ENCODE data around the gene SORBS1.

SORBS1 gene

DNA sequence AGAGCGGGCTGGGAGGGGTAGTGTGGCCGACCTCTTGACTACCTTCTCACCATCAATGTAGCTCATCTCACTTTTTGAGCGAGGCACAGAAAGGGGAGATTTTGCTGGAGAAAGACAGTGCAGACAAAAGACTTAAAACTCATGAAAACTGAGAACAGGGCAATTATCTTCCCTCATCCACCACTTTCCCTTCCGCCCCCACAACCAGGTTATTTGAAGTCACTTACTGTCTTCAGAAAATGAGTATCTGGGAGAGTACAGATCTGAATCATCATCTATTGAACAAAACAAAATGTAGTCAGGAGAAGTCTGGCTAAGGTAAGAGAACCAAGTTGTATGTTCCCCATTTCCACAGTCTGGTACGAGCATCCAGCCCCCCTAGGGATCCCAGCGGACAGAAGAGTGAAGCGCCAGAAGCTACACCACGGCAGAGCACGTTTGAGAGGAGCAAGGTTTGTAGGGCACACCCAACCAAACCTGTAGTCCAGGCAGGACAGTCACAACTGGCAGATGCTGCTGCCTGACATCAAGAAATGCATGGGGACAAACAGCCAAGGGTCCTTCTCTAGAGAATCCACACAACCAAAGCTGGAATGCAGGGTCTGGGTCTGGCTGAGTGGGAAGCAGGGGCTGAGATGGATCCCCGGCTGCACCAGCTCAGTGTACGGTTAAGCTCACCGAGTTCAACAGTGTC, 177.0 kb downstream of the SORBS1 start:
- Histone ChIP-seq H3K27ac (ENCODE audit: low read depth, low read length, severe bottlenecking) (no peak overlapping the region), H3K36me3 (ENCODE audit: control insufficient read depth, insufficient read depth, low read length) (peaks cover 11% of the 10 kb centered on the region), H3K9me3 (ENCODE audit: control insufficient read depth, low read length) (no peaks in the 10 kb centered on the region), H3K4me3 (ENCODE audit: extremely low read depth, insufficient read depth, low read length, poor library complexity, severe bottlenecking) (no peak overlapping the region), H3K4me1 (ENCODE audit: control insufficient read depth, insufficient read depth, low read length, poor library complexity, severe bottlenecking) (no peaks in the 10 kb centered on the region)
- 90 to 95% methylated on average over 5 to 7 of the region's 12 CpGs for WGBS, 2 experiments (ENCODE audit: insufficient coverage in 2 of 2)

DNA sequence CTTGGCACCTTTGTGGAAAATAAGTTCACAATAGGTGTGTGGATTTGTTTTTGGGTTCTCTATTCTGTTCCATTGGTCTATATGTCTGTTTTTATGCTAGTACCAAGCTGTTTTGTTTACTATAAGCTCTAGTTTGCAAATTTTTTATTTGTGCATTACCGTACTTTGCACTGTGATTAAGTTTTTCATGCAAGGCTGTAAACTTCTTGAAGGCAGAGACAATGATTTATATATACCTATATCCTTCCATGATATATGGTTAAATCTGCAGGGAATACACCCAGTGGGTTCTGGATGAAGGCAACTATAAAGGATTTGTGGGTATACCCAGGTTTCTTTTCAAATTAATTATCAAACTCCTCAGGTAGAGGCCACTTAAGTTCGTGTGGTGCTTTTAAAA, 178.6 kb downstream of the SORBS1 start:
- peaks cover 11% of the 10 kb centered on the region for H3K36me3 ChIP-seq (ENCODE audit: control insufficient read depth, insufficient read depth, low read length)
- 63% methylated on average over 1 of the region's 2 CpGs; no CpG with 5 or more reads in 1 of the 2 experiments for WGBS, 2 experiments (ENCODE audit: insufficient coverage in 2 of 2)
- H3K4me3 ChIP-seq (ENCODE audit: extremely low read depth, insufficient read depth, low read length, poor library complexity, severe bottlenecking), result no peak overlapping the region
- H3K4me1 ChIP-seq (ENCODE audit: control insufficient read depth, insufficient read depth, low read length, poor library complexity, severe bottlenecking), result no peaks in the 10 kb centered on the region
- no peak overlapping the region for H3K27ac ChIP-seq (ENCODE audit: low read depth, low read length, severe bottlenecking)
- no peaks in the 10 kb centered on the region for H3K9me3 ChIP-seq (ENCODE audit: control insufficient read depth, low read length)

GRCh38 chr10:95382174-95382573, 179.0 kb downstream of the SORBS1 start:
- H3K4me3 ChIP-seq (ENCODE audit: extremely low read depth, insufficient read depth, low read length, poor library complexity, severe bottlenecking), result no peak overlapping the region
- H3K4me1 ChIP-seq (ENCODE audit: control insufficient read depth, insufficient read depth, low read length, poor library complexity, severe bottlenecking), result no peaks in the 10 kb centered on the region
- peaks cover 11% of the 10 kb centered on the region for H3K36me3 ChIP-seq (ENCODE audit: control insufficient read depth, insufficient read depth, low read length)

GRCh38 chr10:95377950-95378349, 183.2 kb downstream of the SORBS1 start:
- Histone ChIP-seq H3K36me3 (ENCODE audit: control insufficient read depth, insufficient read depth, low read length) (peaks cover 11% of the 10 kb centered on the region), H3K4me3 (ENCODE audit: extremely low read depth, insufficient read depth, low read length, poor library complexity, severe bottlenecking) (no peak overlapping the region), H3K9me3 (ENCODE audit: control insufficient read depth, low read length) (no peaks in the 10 kb centered on the region), H3K4me1 (ENCODE audit: control insufficient read depth, insufficient read depth, low read length, poor library complexity, severe bottlenecking) (no peaks in the 10 kb centered on the region), H3K27ac (ENCODE audit: low read depth, low read length, severe bottlenecking) (no peak overlapping the region)
- WGBS, 2 experiments (ENCODE audit: insufficient coverage in 2 of 2), result 88% methylated on average over 2 of the region's 2 CpGs; no CpG with 5 or more reads in 1 of the 2 experiments

More at GRCh38 chr10:95382174-95382573, 179.0 kb downstream of the SORBS1 start:
- H3K27ac ChIP-seq (ENCODE audit: low read depth, low read length, severe bottlenecking), result no peak overlapping the region
- H3K9me3 ChIP-seq (ENCODE audit: control insufficient read depth, low read length), result no peaks in the 10 kb centered on the region

DNA sequence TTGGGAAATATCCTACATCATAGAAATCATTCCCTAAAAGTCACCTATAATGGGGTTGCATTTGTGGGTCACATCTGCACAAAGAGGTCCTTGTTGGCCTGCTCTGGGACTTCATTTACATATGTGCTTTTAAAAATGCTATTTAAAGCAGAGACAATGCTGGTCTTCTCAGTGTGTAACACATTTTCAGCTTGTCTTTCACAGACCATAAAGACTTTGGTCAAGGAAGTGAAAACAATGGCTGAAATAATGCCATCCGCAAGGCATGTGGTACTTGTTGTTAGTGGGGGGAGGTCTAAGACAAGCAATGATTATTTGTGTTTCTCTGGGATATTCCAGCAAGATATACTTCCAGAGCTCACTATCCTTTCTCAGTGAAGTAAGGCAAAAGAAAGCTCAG, 185.8 kb downstream of the SORBS1 start:
- Histone ChIP-seq H3K4me1 (ENCODE audit: control insufficient read depth, insufficient read depth, low read length, poor library complexity, severe bottlenecking) (no peaks in the 10 kb centered on the region), H3K27ac (ENCODE audit: low read depth, low read length, severe bottlenecking) (no peak overlapping the region), H3K4me3 (ENCODE audit: extremely low read depth, insufficient read depth, low read length, poor library complexity, severe bottlenecking) (no peak overlapping the region), H3K9me3 (ENCODE audit: control insufficient read depth, low read length) (no peaks in the 10 kb centered on the region), H3K36me3 (ENCODE audit: control insufficient read depth, insufficient read depth, low read length) (peaks cover under 1% of the 10 kb centered on the region)
- WGBS, 2 experiments (ENCODE audit: insufficient coverage in 2 of 2), result 60% methylated on average over 1 of the region's 1 CpG; no CpG with 5 or more reads in 1 of the 2 experiments

- Histone ChIP-seq H3K4me3 (ENCODE audit: extremely low read depth, insufficient read depth, low read length, poor library complexity, severe bottlenecking) (no peak overlapping the region), H3K27ac (ENCODE audit: low read depth, low read length, severe bottlenecking) (no peak overlapping the region), H3K9me3 (ENCODE audit: control insufficient read depth, low read length) (no peaks in the 10 kb centered on the region), H3K36me3 (ENCODE audit: control insufficient read depth, insufficient read depth, low read length) (no peaks in the 10 kb centered on the region), H3K4me1 (ENCODE audit: control insufficient read depth, insufficient read depth, low read length, poor library complexity, severe bottlenecking) (no peaks in the 10 kb centered on the region)
- WGBS, 2 experiments (ENCODE audit: insufficient coverage in 2 of 2), result 7 to 8% methylated on average over 3 to 5 of the region's 5 CpGs
Measured at GRCh38 chr10:95374597-95375209, 186.5 kb downstream of the SORBS1 start.

GRCh38 chr10:95373660-95374059, 187.5 kb downstream of the SORBS1 start:
- Histone ChIP-seq H3K4me1 (ENCODE audit: control insufficient read depth, insufficient read depth, low read length, poor library complexity, severe bottlenecking) (no peaks in the 10 kb centered on the region), H3K27ac (ENCODE audit: low read depth, low read length, severe bottlenecking) (no peak overlapping the region), H3K36me3 (ENCODE audit: control insufficient read depth, insufficient read depth, low read length) (no peaks in the 10 kb centered on the region), H3K4me3 (ENCODE audit: extremely low read depth, insufficient read depth, low read length, poor library complexity, severe bottlenecking) (no peak overlapping the region), H3K9me3 (ENCODE audit: control insufficient read depth, low read length) (no peaks in the 10 kb centered on the region)

- H3K36me3 ChIP-seq (ENCODE audit: control insufficient read depth, insufficient read depth, low read length), result no peaks in the 10 kb centered on the region
- no peak overlapping the region for H3K4me3 ChIP-seq (ENCODE audit: extremely low read depth, insufficient read depth, low read length, poor library complexity, severe bottlenecking)
- H3K4me1 ChIP-seq (ENCODE audit: control insufficient read depth, insufficient read depth, low read length, poor library complexity, severe bottlenecking), result peaks cover 4% of the 10 kb centered on the region
- H3K9me3 ChIP-seq (ENCODE audit: control insufficient read depth, low read length), result no peaks in the 10 kb centered on the region
- 53% methylated on average over 3 of the region's 6 CpGs; no CpG with 5 or more reads in 1 of the 2 experiments for WGBS, 2 experiments (ENCODE audit: insufficient coverage in 2 of 2)
- no peak overlapping the region for H3K27ac ChIP-seq (ENCODE audit: low read depth, low read length, severe bottlenecking)
Measured at GRCh38 chr10:95364342-95364741, 196.8 kb downstream of the SORBS1 start.

- no peak overlapping the region for H3K27ac ChIP-seq (ENCODE audit: low read depth, low read length, severe bottlenecking)
- no peaks in the 10 kb centered on the region for H3K9me3 ChIP-seq (ENCODE audit: control insufficient read depth, low read length)
- no peaks in the 10 kb centered on the region for H3K36me3 ChIP-seq (ENCODE audit: control insufficient read depth, insufficient read depth, low read length)
- WGBS, 2 experiments (ENCODE audit: insufficient coverage in 2 of 2), result no CpG with 5 or more reads among the region's 2 CpGs
- peaks cover 4% of the 10 kb centered on the region for H3K4me1 ChIP-seq (ENCODE audit: control insufficient read depth, insufficient read depth, low read length, poor library complexity, severe bottlenecking)
- no peak overlapping the region for H3K4me3 ChIP-seq (ENCODE audit: extremely low read depth, insufficient read depth, low read length, poor library complexity, severe bottlenecking)
Measured at GRCh38 chr10:95363303-95363912, 197.8 kb downstream of the SORBS1 start.

DNA sequence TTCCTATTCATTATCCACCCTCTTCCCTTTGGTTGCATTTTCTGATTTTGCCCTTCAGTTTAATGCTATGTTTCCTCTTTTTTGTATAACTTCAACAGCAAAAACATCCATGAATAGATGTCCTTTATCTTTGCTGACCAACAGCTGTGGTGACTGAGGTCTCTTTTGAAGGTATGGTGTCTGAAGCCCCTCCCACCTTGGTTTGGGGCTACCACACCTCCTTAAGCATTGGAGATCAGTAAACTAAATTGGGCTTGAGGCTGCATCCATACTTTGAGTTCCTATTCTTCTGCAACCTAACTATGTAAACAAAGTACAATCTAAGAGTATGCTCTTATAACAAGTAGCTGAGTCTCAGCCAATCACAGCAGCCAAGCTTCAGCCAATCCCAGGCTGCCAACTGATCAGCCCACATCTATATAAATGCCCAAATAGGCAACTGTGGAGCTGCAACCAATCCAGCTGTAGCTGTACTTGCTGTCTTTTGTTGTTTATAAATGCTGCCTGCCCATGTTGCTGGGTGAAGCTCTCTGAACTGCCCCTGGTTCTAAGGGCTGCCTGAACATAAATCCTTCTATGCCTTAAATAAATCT, 201.0 kb downstream of the SORBS1 start:
- H3K4me3 ChIP-seq (ENCODE audit: extremely low read depth, insufficient read depth, low read length, poor library complexity, severe bottlenecking), result no peak overlapping the region
- peaks cover 15% of the 10 kb centered on the region for H3K36me3 ChIP-seq (ENCODE audit: control insufficient read depth, insufficient read depth, low read length)
- H3K9me3 ChIP-seq (ENCODE audit: control insufficient read depth, low read length), result no peaks in the 10 kb centered on the region
- peaks cover 4% of the 10 kb centered on the region for H3K4me1 ChIP-seq (ENCODE audit: control insufficient read depth, insufficient read depth, low read length, poor library complexity, severe bottlenecking)
- H3K27ac ChIP-seq (ENCODE audit: low read depth, low read length, severe bottlenecking), result no peak overlapping the region

DNA sequence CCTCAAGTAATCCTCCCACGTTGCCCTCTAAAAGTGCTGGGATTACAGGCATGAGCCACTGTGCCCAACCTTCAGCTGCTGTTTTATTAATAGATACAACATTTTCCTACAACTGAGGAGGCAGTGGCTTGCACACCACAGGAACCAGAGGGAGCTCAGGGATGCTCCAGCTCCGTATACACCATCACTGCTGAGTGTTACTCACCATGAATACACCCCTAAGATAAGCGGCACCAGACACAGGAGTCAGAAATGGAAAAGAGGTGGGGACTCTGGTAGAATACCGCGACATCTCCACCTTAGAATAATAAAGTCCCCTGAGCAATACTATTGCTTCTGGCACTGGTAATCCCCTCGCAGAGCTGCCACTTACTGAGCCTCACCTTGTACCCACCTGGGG, 201.7 kb downstream of the SORBS1 start:
- WGBS, 2 experiments (ENCODE audit: insufficient coverage in 2 of 2), result 93 to 100% methylated on average over 4 to 5 of the region's 6 CpGs
- Histone ChIP-seq H3K27ac (ENCODE audit: low read depth, low read length, severe bottlenecking) (no peak overlapping the region), H3K36me3 (ENCODE audit: control insufficient read depth, insufficient read depth, low read length) (peaks cover 22% of the 10 kb centered on the region), H3K4me1 (ENCODE audit: control insufficient read depth, insufficient read depth, low read length, poor library complexity, severe bottlenecking) (peaks cover 4% of the 10 kb centered on the region), H3K4me3 (ENCODE audit: extremely low read depth, insufficient read depth, low read length, poor library complexity, severe bottlenecking) (no peak overlapping the region), H3K9me3 (ENCODE audit: control insufficient read depth, low read length) (no peaks in the 10 kb centered on the region)
